H9 (cell line): Measurements from ENCODE around the gene ING1. TPM values are rescaled to one million over a fixed set of nuclear protein-coding genes. Genes with fewer than 3 reads are reported as not detected.

Experiments
- DNase-seq: peaks from one replicate; pipeline ENCODE4 v3.0.0-alpha.2; 2017
- H2AFZ ChIP-seq: one replicate; pipeline ENCODE4 v1.6.1; 2013; ENCODE audit warnings: mild to moderate bottlenecking, low read length, control low read depth, moderate library complexity
- H2AK5ac ChIP-seq: 2 replicates; pipeline ENCODE4 v1.6.1; 2013; ENCODE audit warnings: low read length, control low read depth, mixed read lengths; ENCODE audit not compliant: insufficient read length
- H2BK120ac ChIP-seq: one replicate; pipeline ENCODE4 v1.6.1; 2013; ENCODE audit warnings: low read depth, mild to moderate bottlenecking, low read length, control low read depth, inconsistent platforms; ENCODE audit not compliant: poor library complexity, severe bottlenecking
- H2BK12ac ChIP-seq: 2 replicates; pipeline ENCODE4 v1.6.1; 2013; ENCODE audit warnings: low read length, control low read depth, mixed read lengths, low read depth; ENCODE audit not compliant: insufficient read length
- H2BK15ac ChIP-seq: 2 replicates; pipeline ENCODE4 v1.6.1; 2013; ENCODE audit warnings: low read depth, low read length, control low read depth
- H2BK20ac ChIP-seq: one replicate; pipeline ENCODE4 v1.6.1; 2013; ENCODE audit warnings: low read depth, mild to moderate bottlenecking, low read length, control low read depth, inconsistent platforms; ENCODE audit not compliant: poor library complexity, severe bottlenecking
- H2BK5ac ChIP-seq: 2 replicates; pipeline ENCODE4 v1.6.1; 2013; ENCODE audit warnings: low read length, control low read depth, mixed read lengths; ENCODE audit not compliant: insufficient read length
- H3K14ac ChIP-seq: 2 replicates; pipeline ENCODE4 v1.6.1; 2013; ENCODE audit warnings: low read length, control low read depth; ENCODE audit not compliant: insufficient read depth
- H3K18ac ChIP-seq: 2 replicates; pipeline ENCODE4 v1.6.1; 2013; ENCODE audit warnings: low read depth, mild to moderate bottlenecking, mixed read lengths, low read length, control low read depth; ENCODE audit not compliant: insufficient read length
- H3K23ac ChIP-seq: 2 replicates; pipeline ENCODE4 v1.6.1; 2013; ENCODE audit warnings: low read length, control low read depth, mixed read lengths, low read depth; ENCODE audit not compliant: insufficient read length
- H3K23me2 ChIP-seq: 2 replicates; pipeline ENCODE4 v1.6.1; 2013; ENCODE audit warnings: low read depth, mild to moderate bottlenecking, mixed read lengths, low read length, control low read depth; ENCODE audit not compliant: insufficient read length, poor library complexity, severe bottlenecking
- H3K27ac ChIP-seq: 2 replicates; pipeline ENCODE4 v1.5.1; 2013; ENCODE audit warnings: low read length, control low read depth, mixed read lengths, low read depth; ENCODE audit not compliant: insufficient read length
- H3K27me3 ChIP-seq: 2 replicates; pipeline ENCODE4 v1.6.1; 2013; ENCODE audit warnings: low read length, control low read depth, inconsistent platforms; ENCODE audit not compliant: insufficient read depth
- H3K4ac ChIP-seq: 2 replicates; pipeline ENCODE4 v1.6.1; 2013; ENCODE audit warnings: low read depth, mild to moderate bottlenecking, control low read depth, inconsistent platforms, low read length, moderate library complexity
- H3K4me1 ChIP-seq: 2 replicates; pipeline ENCODE4 v1.6.1; 2013; ENCODE audit warnings: low read length, control low read depth, inconsistent platforms; ENCODE audit not compliant: insufficient read depth
- H3K4me2 ChIP-seq: 2 replicates; pipeline ENCODE4 v1.6.1; 2013; ENCODE audit warnings: low read length, control low read depth, mixed read lengths; ENCODE audit not compliant: insufficient read length, insufficient read depth
- H3K56ac ChIP-seq: 2 replicates; pipeline ENCODE4 v1.6.1; 2013; ENCODE audit warnings: low read depth, mild to moderate bottlenecking, mixed read lengths, low read length, control low read depth; ENCODE audit not compliant: insufficient read length
- H3K79me1 ChIP-seq: 2 replicates; pipeline ENCODE4 v1.6.1; 2013; ENCODE audit warnings: low read depth, mild to moderate bottlenecking, moderate library complexity, low read length, control low read depth, inconsistent platforms; ENCODE audit not compliant: insufficient read depth, poor library complexity, severe bottlenecking
- H3K79me2 ChIP-seq: 2 replicates; pipeline ENCODE4 v1.6.1; 2013; ENCODE audit warnings: low read length, control low read depth, inconsistent platforms; ENCODE audit not compliant: insufficient read depth
- H3K9ac ChIP-seq: 2 replicates; pipeline ENCODE4 v1.6.1; 2013; ENCODE audit warnings: low read length, control low read depth, mixed read lengths; ENCODE audit not compliant: insufficient read length; ENCODE audit errors: extremely low read depth
- H3K9me3 ChIP-seq: one replicate; pipeline ENCODE4 v1.6.1; 2013; ENCODE audit warnings: low read depth, low read length, inconsistent platforms; ENCODE audit not compliant: control insufficient read depth
- H3T11ph ChIP-seq: one replicate; pipeline ENCODE4 v1.6.1; 2013; ENCODE audit warnings: mild to moderate bottlenecking, low read length, control low read depth, inconsistent platforms
- H4K20me1 ChIP-seq: one replicate; pipeline ENCODE4 v1.6.1; 2013; ENCODE audit not compliant: control insufficient read depth, insufficient read length, insufficient read depth
- H4K5ac ChIP-seq: 2 replicates; pipeline ENCODE4 v1.6.1; 2013; ENCODE audit warnings: low read depth, mild to moderate bottlenecking, mixed read lengths, low read length, control low read depth; ENCODE audit not compliant: insufficient read length
- H4K8ac ChIP-seq: replicated peaks from 2 replicates; pipeline ENCODE4 v1.6.1; 2013; ENCODE audit warnings: low read length, control low read depth, mixed read lengths, low read depth; ENCODE audit not compliant: insufficient read length
- H4K91ac ChIP-seq: 2 replicates; pipeline ENCODE4 v1.6.1; 2013; ENCODE audit warnings: low read depth, mild to moderate bottlenecking, moderate library complexity, mixed read lengths, low read length, control low read depth; ENCODE audit not compliant: insufficient read length
- H3K27ac Mint-ChIP-seq, 3 experiments: 2 replicates in 2 of 3; 3 replicates in 1 of 3; pipeline ENCODE4 v1.8.0; 2020 to 2021; ENCODE audit warnings: mixed read lengths in 3 of 3, mild to moderate bottlenecking in 1 of 3, moderate library complexity in 1 of 3
- H3K27me3 Mint-ChIP-seq: 2 replicates; pipeline ENCODE4 v1.8.0; 2021; ENCODE audit warnings: low read depth, mild to moderate bottlenecking, moderate library complexity, mixed read lengths
- H3K36me3 Mint-ChIP-seq, 3 experiments: 2 replicates in 2 of 3; 3 replicates in 1 of 3; pipeline ENCODE4 v1.8.0; 2020 to 2021; ENCODE audit warnings: low read depth in 3 of 3, mixed read lengths in 3 of 3; ENCODE audit not compliant: insufficient read depth in 1 of 3
- H3K4me1 Mint-ChIP-seq, 2 experiments: 2 replicates each; pipeline ENCODE4 v1.8.0; 2020; ENCODE audit warnings: mixed read lengths in 2 of 2
- H3K4me3 Mint-ChIP-seq, 2 experiments: 2 replicates in 1 of 2; 3 replicates in 1 of 2; pipeline ENCODE4 v1.8.0; 2020 to 2021; ENCODE audit warnings: mild to moderate bottlenecking in 2 of 2, mixed read lengths in 2 of 2, moderate library complexity in 1 of 2
- H3K9me3 Mint-ChIP-seq, 2 experiments: 2 replicates in 1 of 2; 3 replicates in 1 of 2; pipeline ENCODE4 v1.8.0; 2020; ENCODE audit warnings: mild to moderate bottlenecking in 2 of 2, mixed read lengths in 2 of 2, moderate library complexity in 1 of 2
- CTCF ChIP-seq: fragments of 200-600 bp; sonication (generic); conservative IDR thresholded peaks from 3 replicates; pipeline ENCODE4 v1.8.0; 2021; ENCODE audit warnings: antibody characterized with exemption, mild to moderate bottlenecking
- WGBS: extraction: QIAGEN DNeasy Blood & Tissue Kit; methylation state at CpG from one replicate; pipeline ENCODE4 v1.1.7; 2013; ENCODE audit warnings: missing lambda C conversion rate, low lambda C conversion rate, mixed read lengths; ENCODE audit not compliant: insufficient read length; ENCODE audit errors: extremely low coverage; 5-methylcytosine and 5-hydroxymethylcytosine counted together
- total RNA-seq: library from RNA; stranded (reverse); gene quantifications from 2 replicates; pipeline ENCODE4 v1.2.1, GENCODE V29; 2021

ING1 gene
- total RNA-seq, 1 experiment from 2014 or later = 17.3 TPM

- WGBS = no CpG with 5 or more reads among the region's 4 CpGs
- H3K18ac ChIP-seq = no peak overlapping the region
- no peak for DNase-seq
These were observed 44.8 kb downstream of the ING1 start for GRCh38 chr13:110758195-110758805.

More at GRCh38 chr13:110758195-110758805, 44.8 kb downstream of the ING1 start:
- H2BK15ac ChIP-seq = no peak overlapping the region
- no peak overlapping the region for H4K8ac ChIP-seq
- no peak overlapping the region for H4K91ac ChIP-seq
- peaks cover 4% of the 10 kb centered on the region in 2 experiments; a peak in 3 of 5 replicates for H3K9me3 Mint-ChIP-seq
- H3K4me2 ChIP-seq = no peak overlapping the region
- H3K4me1 Mint-ChIP-seq = peaks cover 22 to 23% of the 10 kb centered on the region in 2 experiments
- no peak overlapping the region for H3K4me3 Mint-ChIP-seq
- H2BK5ac ChIP-seq = no peak overlapping the region
- H4K5ac ChIP-seq = no peak overlapping the region
- H2AFZ ChIP-seq = no peak overlapping the region
- H2BK20ac ChIP-seq = no peak overlapping the region
- H3K27ac Mint-ChIP-seq = peak overlapping the region in 1 of 3 experiments; percentile 37; a peak in 1 of 7 replicates
- H3K56ac ChIP-seq = no peak overlapping the region
- H3K79me1 ChIP-seq = no peaks in the 10 kb centered on the region
- H3K27me3 Mint-ChIP-seq = no peaks in the 10 kb centered on the region; the same call in none of the 2 replicates
- H3K27ac ChIP-seq = no peak overlapping the region
- H3K4ac ChIP-seq = no peak overlapping the region
- no peak overlapping the region for H2BK12ac ChIP-seq
- H4K20me1 ChIP-seq = no peaks in the 10 kb centered on the region
- H3K4me1 ChIP-seq = peaks cover 3% of the 10 kb centered on the region; the same call in 1 of the 2 replicates
- no peak overlapping the region for H3K23ac ChIP-seq
- H3K23me2 ChIP-seq = no peaks in the 10 kb centered on the region
- no peaks in the 10 kb centered on the region for H3K9me3 ChIP-seq
- H3K36me3 Mint-ChIP-seq = peaks cover 0 to 7% (median 3%) of the 10 kb centered on the region in 3 experiments; a peak in 4 of 7 replicates
- no peaks in the 10 kb centered on the region for H3K27me3 ChIP-seq
- H3T11ph ChIP-seq = no peak overlapping the region
- H2BK120ac ChIP-seq = no peak overlapping the region
- H2AK5ac ChIP-seq = no peak overlapping the region
- H3K9ac ChIP-seq = no peak overlapping the region
- no peak for TF ChIP-seq CTCF
- no peak overlapping the region for H3K14ac ChIP-seq
- H3K79me2 ChIP-seq = no peaks in the 10 kb centered on the region
